Body of pancreas (tissue), 4 donors: ENCODE measurements around the gene CACNA1G. TPM values are rescaled to one million over a fixed set of nuclear protein-coding genes. Genes with fewer than 3 reads are reported as not detected.
A peak's percentile ranks its signal among the peaks of the same experiment; 100 is the strongest.

Experiments
- ATAC-seq: fragments of 150-250 bp; one replicate; pipeline ENCODE4 v1.9.1; 2016
- DNase-seq, 4 donors: peaks; one replicate each; pipeline ENCODE4 v3.0.0-alpha.2; 2019
- H3K27ac ChIP-seq, 4 donors: fragments of 200-600 bp; sonication (generic); 1 replicate in 3 of 4; 2 replicates in 1 of 4; pipeline versions ENCODE4 v1.5.1 to v1.6.1; 2016 to 2019; ENCODE audit warnings: mild to moderate bottlenecking in 1 of 4, mixed read lengths in 1 of 4, moderate library complexity in 1 of 4
- H3K27me3 ChIP-seq, 2 donors: fragments of 200-600 bp; sonication (generic); one replicate each; pipeline ENCODE4 v1.6.0; 2016; ENCODE audit warnings: mild to moderate bottlenecking in 1 of 2
- H3K36me3 ChIP-seq, 2 donors: fragments of 200-600 bp; sonication (generic); replicated peaks in 1 of 2; 2 replicates each; pipeline ENCODE4 v1.5.1; 2016; ENCODE audit warnings: low read depth in 2 of 2; ENCODE audit not compliant: insufficient read depth in 1 of 2
- H3K4me1 ChIP-seq: fragments of 200-600 bp; sonication (generic); one replicate; pipeline ENCODE4 v1.6.0; 2016
- H3K4me3 ChIP-seq, 2 donors: fragments of 200-600 bp; sonication (generic); 1 replicate in 1 of 2; 2 replicates in 1 of 2; pipeline ENCODE4 v1.5.1; 2016 to 2019
- H3K9me3 ChIP-seq, 3 donors: fragments of 200-600 bp; sonication (generic); 1 replicate in 2 of 3; 2 replicates in 1 of 3; pipeline ENCODE4 v1.5.1; 2016
- CTCF ChIP-seq, 7 experiments: fragments of 450-650 bp in 4 of 7; fragments of 200-600 bp in 3 of 7; sonication (generic) in 3 of 7; IDR thresholded peaks; one replicate each; pipeline ENCODE4 v1.5.1; 2016 to 2019; ENCODE audit warnings: antibody characterized with exemption in 7 of 7
- POLR2A ChIP-seq, 3 donors: fragments of 450-650 bp; IDR thresholded peaks; one replicate each; pipeline ENCODE4 v1.6.1; 2016; ENCODE audit warnings: antibody characterized with exemption in 3 of 3, mild to moderate bottlenecking in 2 of 3
- WGBS, 2 donors: methylation state at CpG; one replicate each; pipeline ENCODE4 v1.1.5; 2017; 5-methylcytosine and 5-hydroxymethylcytosine counted together
- intact Hi-C: fragments of 100-400 bp; cut with DNase I; formaldehyde crosslinking; loops from one replicate; pipeline ENCODE4 v1.15.1; 2023
- total RNA-seq, 2 donors: library from RNA; depleted of rRNA; stranded (reverse); fragments of >200 nt; gene quantifications; one replicate each; pipeline ENCODE4 v1.1.0, GENCODE V29; 2016

The CACNA1G gene
- total RNA-seq, 2 donors from 2014 or later, result 0.26 to 0.33 TPM

- Histone ChIP-seq H3K9me3 (no peaks in the 10 kb centered on the region), H3K4me1 (no peaks in the 10 kb centered on the region), H3K4me3 (no peak overlapping the region), H3K27me3 (no peaks in the 10 kb centered on the region), H3K27ac (no peak overlapping the region), H3K36me3 (no peaks in the 10 kb centered on the region)
- ATAC-seq (no peak), DNase-seq (no peak)
- WGBS, 2 donors, result 66 to 76% methylated on average over 5 to 11 of the region's 11 CpGs
- TF ChIP-seq CTCF (IDR thresholded peaks at IDR 0.05) (no peak), POLR2A (IDR thresholded peaks at IDR 0.05) (no peak)
- intact Hi-C loops, result loop anchor here (5.0 to 10.0 kb wide), 2 partner anchors 37 to 130 kb away; no protein-coding TSS in a partner anchor
Measured at GRCh38 chr17:50614471-50615051, 54.0 kb downstream of the CACNA1G start.

- H3K9me3 ChIP-seq, result no peaks in the 10 kb centered on the region
- no peak for DNase-seq
- H3K4me1 ChIP-seq, result no peaks in the 10 kb centered on the region
- no peaks in the 10 kb centered on the region for H3K36me3 ChIP-seq
- WGBS, 2 donors, result 32 to 42% methylated on average over 6 to 7 of the region's 7 CpGs
- no peaks in the 10 kb centered on the region for H3K27me3 ChIP-seq
- H3K27ac ChIP-seq, result no peak overlapping the region
- TF ChIP-seq POLR2A (IDR thresholded peaks at IDR 0.05) (no peak), CTCF (IDR thresholded peaks at IDR 0.05) (no peak)
- intact Hi-C loops, result loop anchor here (10.0 kb wide), 1 partner anchor 131 kb away; no protein-coding TSS in a partner anchor
- ATAC-seq, result no peak
- no peak overlapping the region for H3K4me3 ChIP-seq
Measured at GRCh38 chr17:50615828-50616227, 55.3 kb downstream of the CACNA1G start.

- intact Hi-C loops, result loop anchor here (10.0 kb wide), 1 partner anchor 133 kb away; no protein-coding TSS in a partner anchor
- peak; percentile 9 for ATAC-seq
- WGBS, 2 donors, result 72 to 73% methylated on average over 4 of the region's 4 CpGs
- Histone ChIP-seq H3K9me3 (no peaks in the 10 kb centered on the region), H3K4me3 (no peak overlapping the region), H3K27ac (no peak overlapping the region), H3K27me3 (no peaks in the 10 kb centered on the region), H3K4me1 (no peaks in the 10 kb centered on the region), H3K36me3 (no peaks in the 10 kb centered on the region)
- DNase-seq, result no peak
- TF ChIP-seq POLR2A (IDR thresholded peaks at IDR 0.05) (no peak), CTCF (IDR thresholded peaks at IDR 0.05) (no peak)
Measured at GRCh38 chr17:50618300-50618699, 57.8 kb downstream of the CACNA1G start.

- Histone ChIP-seq H3K36me3 (no peaks in the 10 kb centered on the region), H3K4me3 (no peak overlapping the region), H3K27ac (no peak overlapping the region), H3K27me3 (no peaks in the 10 kb centered on the region), H3K4me1 (no peaks in the 10 kb centered on the region), H3K9me3 (no peaks in the 10 kb centered on the region)
- TF ChIP-seq POLR2A (IDR thresholded peaks at IDR 0.05), result no peak
- TF ChIP-seq CTCF (IDR thresholded peaks at IDR 0.05), result no peak
- ATAC-seq (no peak), DNase-seq (no peak)
- intact Hi-C loops, result loop anchor here (10.0 kb wide), 1 partner anchor 134 kb away; no protein-coding TSS in a partner anchor
- 74 to 87% methylated on average over 2 to 11 of the region's 11 CpGs for WGBS, 2 donors
Measured at GRCh38 chr17:50618941-50619340, 58.4 kb downstream of the CACNA1G start.

- no peak for TF ChIP-seq POLR2A (IDR thresholded peaks at IDR 0.05)
- no peak for TF ChIP-seq CTCF (IDR thresholded peaks at IDR 0.05)
- intact Hi-C loops, result loop anchor here (10.0 kb wide), 1 partner anchor 135 kb away; no protein-coding TSS in a partner anchor
Measured at GRCh38 chr17:50619489-50619888, 59.0 kb downstream of the CACNA1G start.

More at GRCh38 chr17:50619489-50619888, 59.0 kb downstream of the CACNA1G start:
- DNase-seq (no peak), ATAC-seq (no peak)
- no peaks in the 10 kb centered on the region for H3K27me3 ChIP-seq
- H3K36me3 ChIP-seq, result no peaks in the 10 kb centered on the region
- H3K4me1 ChIP-seq, result no peaks in the 10 kb centered on the region
- H3K9me3 ChIP-seq, result no peaks in the 10 kb centered on the region
- no peak overlapping the region for H3K4me3 ChIP-seq
- WGBS, 2 donors, result 72 to 80% methylated on average over 7 of the region's 7 CpGs
- H3K27ac ChIP-seq, result no peak overlapping the region
